ENCODE data around the gene P2RY4. TPM values are rescaled to one million over a fixed set of nuclear protein-coding genes. Genes with fewer than 3 reads are reported as not detected.
"Not testable (repeated sequence)": the region's sequence is repeated elsewhere in the genome, so short reads cannot be mapped to it uniquely, and the experiment has no call there.

The P2RY4 gene
- polyA plus RNA-seq, 3 donors: 0.36 TPM; not detected in 2

DNA sequence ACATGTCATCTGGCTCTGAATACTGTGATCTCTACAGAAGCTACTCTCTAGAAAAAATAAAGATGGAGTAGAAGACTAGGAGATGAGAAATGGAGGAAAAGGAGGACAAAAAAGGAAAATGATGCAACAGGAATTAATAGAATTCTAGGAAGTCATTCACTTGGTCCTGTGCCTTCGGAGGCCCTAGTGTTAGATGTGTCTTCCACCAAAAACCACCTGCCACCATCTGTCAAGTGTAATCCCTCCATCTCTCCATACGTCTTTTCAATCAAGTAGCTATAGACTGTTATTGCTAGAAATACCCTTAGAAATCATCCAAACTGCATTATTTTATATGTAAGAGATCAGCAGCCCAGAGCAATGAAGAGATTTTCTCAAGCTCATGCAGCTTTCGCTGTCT is 19.1 kb upstream of the P2RY4 start:
- TF ChIP-seq, protein P1, sequence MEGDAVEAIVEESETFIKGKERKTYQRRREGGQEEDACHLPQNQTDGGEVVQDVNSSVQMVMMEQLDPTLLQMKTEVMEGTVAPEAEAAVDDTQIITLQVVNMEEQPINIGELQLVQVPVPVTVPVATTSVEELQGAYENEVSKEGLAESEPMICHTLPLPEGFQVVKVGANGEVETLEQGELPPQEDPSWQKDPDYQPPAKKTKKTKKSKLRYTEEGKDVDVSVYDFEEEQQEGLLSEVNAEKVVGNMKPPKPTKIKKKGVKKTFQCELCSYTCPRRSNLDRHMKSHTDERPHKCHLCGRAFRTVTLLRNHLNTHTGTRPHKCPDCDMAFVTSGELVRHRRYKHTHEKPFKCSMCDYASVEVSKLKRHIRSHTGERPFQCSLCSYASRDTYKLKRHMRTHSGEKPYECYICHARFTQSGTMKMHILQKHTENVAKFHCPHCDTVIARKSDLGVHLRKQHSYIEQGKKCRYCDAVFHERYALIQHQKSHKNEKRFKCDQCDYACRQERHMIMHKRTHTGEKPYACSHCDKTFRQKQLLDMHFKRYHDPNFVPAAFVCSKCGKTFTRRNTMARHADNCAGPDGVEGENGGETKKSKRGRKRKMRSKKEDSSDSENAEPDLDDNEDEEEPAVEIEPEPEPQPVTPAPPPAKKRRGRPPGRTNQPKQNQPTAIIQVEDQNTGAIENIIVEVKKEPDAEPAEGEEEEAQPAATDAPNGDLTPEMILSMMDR (IDR thresholded peaks at IDR 0.05): no peak
- no CpG with 5 or more reads among the region's 3 CpGs for WGBS (ENCODE audit: insufficient coverage)
- Histone ChIP-seq H3K4me2 (replicated peaks; ENCODE audit: extremely low read depth, low read length, poor library complexity, severe bottlenecking) (no peak overlapping the region), H3K9ac (ENCODE audit: insufficient read depth, low read length, poor library complexity, severe bottlenecking) (no peak overlapping the region), H3K4me1 (ENCODE audit: control insufficient read depth in 1 of 2, insufficient read depth in 2 of 2, low read length in 2 of 2) (no peaks in the 10 kb centered on the region), H2AFZ (ENCODE audit: insufficient read depth, low read depth, low read length, poor library complexity, severe bottlenecking) (no peak overlapping the region), H3K79me2 (ENCODE audit: insufficient read depth, low read length) (no peaks in the 10 kb centered on the region), H3K36me3 (replicated peaks in 1 of 2; ENCODE audit: control insufficient read depth in 1 of 2, insufficient read depth in 2 of 2, low read length in 2 of 2) (no peaks in the 10 kb centered on the region), H3K27ac (ENCODE audit: low read depth in 1 of 2, low read length in 2 of 2) (no peak overlapping the region), H3K4me3 (replicated peaks in 1 of 3; ENCODE audit: low read depth in 2 of 3, low read length in 3 of 3) (no peak overlapping the region), H3K9me3 (replicated peaks in 1 of 2; ENCODE audit: control insufficient read depth in 1 of 2, insufficient read depth in 1 of 2, low read length in 2 of 2) (no peaks in the 10 kb centered on the region), H3K27me3 (ENCODE audit: control insufficient read depth in 2 of 2, insufficient read depth in 2 of 2, low read length in 2 of 2) (no peaks in the 10 kb centered on the region), H4K20me1 (ENCODE audit: insufficient read depth, low read length) (no peaks in the 10 kb centered on the region)
- no peak for DNase-seq
- H3K36me3 Mint-ChIP-seq: peaks cover 6 to 9% of the 10 kb centered on the region in 2 donors
- H3K9me3 Mint-ChIP-seq: peaks cover 0 to 6% (median 2%) of the 10 kb centered on the region in 7 donors
- H3K27ac Mint-ChIP-seq: no peak overlapping the region
- H3K4me1 Mint-ChIP-seq: no peaks in the 10 kb centered on the region
- H3K27me3 Mint-ChIP-seq (ENCODE audit: low read depth in 3 of 3): peaks cover 0 to 2% (median 1%) of the 10 kb centered on the region in 3 donors
- H3K4me3 Mint-ChIP-seq: no peak overlapping the region
- intact Hi-C loops (cut with micrococcal nuclease): no loop called here

DNA sequence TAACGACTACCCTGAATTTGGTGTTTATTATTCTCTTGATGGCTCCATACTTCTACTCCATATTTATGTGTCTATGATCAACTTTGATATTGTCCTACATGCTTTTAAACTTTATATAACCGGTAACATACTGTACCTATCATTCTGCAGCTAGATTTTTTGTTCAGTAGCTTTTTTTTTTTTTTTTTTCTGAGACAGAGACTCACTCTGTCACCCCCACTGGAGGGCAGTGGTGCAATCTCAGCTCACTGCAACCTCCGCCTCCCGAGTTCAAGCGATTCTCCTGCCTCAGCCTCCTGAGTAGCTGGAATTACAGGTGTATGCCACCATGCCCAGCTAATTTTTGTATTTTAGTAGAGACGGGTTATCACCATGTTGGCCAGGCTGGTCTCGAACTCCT is 14.0 kb upstream of the P2RY4 start:
- H3K4me1 Mint-ChIP-seq: not testable (repeated sequence)

More for the DNA sequence above, 14.0 kb upstream of the P2RY4 start:
- H3K27ac Mint-ChIP-seq; H3K4me1 ChIP-seq (ENCODE audit: control insufficient read depth in 1 of 2, insufficient read depth in 2 of 2, low read length in 2 of 2); H3K4me3 Mint-ChIP-seq; H3K4me3 ChIP-seq (replicated peaks in 1 of 3; ENCODE audit: low read depth in 2 of 3, low read length in 3 of 3); H4K20me1 ChIP-seq (ENCODE audit: insufficient read depth, low read length); H3K9me3 ChIP-seq (replicated peaks in 1 of 2; ENCODE audit: control insufficient read depth in 1 of 2, insufficient read depth in 1 of 2, low read length in 2 of 2); DNase-seq; H3K27me3 ChIP-seq (ENCODE audit: control insufficient read depth in 2 of 2, insufficient read depth in 2 of 2, low read length in 2 of 2); H3K36me3 Mint-ChIP-seq; H3K36me3 ChIP-seq (replicated peaks in 1 of 2; ENCODE audit: control insufficient read depth in 1 of 2, insufficient read depth in 2 of 2, low read length in 2 of 2); intact Hi-C loops (cut with micrococcal nuclease); H3K4me2 ChIP-seq (replicated peaks; ENCODE audit: extremely low read depth, low read length, poor library complexity, severe bottlenecking); H3K79me2 ChIP-seq (ENCODE audit: insufficient read depth, low read length); H3K9me3 Mint-ChIP-seq; H3K9ac ChIP-seq (ENCODE audit: insufficient read depth, low read length, poor library complexity, severe bottlenecking); H2AFZ ChIP-seq (ENCODE audit: insufficient read depth, low read depth, low read length, poor library complexity, severe bottlenecking); H3K27ac ChIP-seq (ENCODE audit: low read depth in 1 of 2, low read length in 2 of 2): not testable (repeated sequence)
- peaks cover 0 to 11% (median 0%) of the 10 kb centered on the region in 3 donors for H3K27me3 Mint-ChIP-seq (ENCODE audit: low read depth in 3 of 3)
- 94% methylated on average over 2 of the region's 7 CpGs for WGBS (ENCODE audit: insufficient coverage)

Data from CD14-positive monocyte (primary cell).